Measurements from ENCODE around the gene KCND3. TPM values are rescaled to one million over a fixed set of nuclear protein-coding genes. Genes with fewer than 3 reads are reported as not detected.

KCND3 gene
- total RNA-seq, 4 donors from 2014 or later, result 4.8 to 11.1 (median 5.7) TPM

DNA sequence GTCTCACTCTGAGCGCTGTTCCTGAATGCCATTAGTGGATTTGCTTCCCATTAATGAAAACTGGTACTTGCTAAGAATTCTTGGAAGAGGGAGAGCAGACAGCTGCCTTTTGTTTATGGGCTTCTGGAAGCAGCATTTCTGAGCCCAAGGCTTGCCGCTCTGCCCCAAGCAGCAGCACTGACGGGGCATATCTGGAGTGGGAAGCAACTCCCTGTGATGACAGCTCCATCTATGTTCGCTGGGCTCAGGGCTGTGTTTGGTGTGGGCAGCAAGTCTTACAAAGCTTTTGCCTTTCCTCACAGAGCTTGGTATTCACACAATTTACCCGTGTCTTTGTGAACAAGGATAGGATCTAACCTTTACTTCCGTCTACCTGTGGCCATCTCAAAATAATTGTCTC is 161.5 kb downstream of the KCND3 start:
- TF ChIP-seq, protein P1, sequence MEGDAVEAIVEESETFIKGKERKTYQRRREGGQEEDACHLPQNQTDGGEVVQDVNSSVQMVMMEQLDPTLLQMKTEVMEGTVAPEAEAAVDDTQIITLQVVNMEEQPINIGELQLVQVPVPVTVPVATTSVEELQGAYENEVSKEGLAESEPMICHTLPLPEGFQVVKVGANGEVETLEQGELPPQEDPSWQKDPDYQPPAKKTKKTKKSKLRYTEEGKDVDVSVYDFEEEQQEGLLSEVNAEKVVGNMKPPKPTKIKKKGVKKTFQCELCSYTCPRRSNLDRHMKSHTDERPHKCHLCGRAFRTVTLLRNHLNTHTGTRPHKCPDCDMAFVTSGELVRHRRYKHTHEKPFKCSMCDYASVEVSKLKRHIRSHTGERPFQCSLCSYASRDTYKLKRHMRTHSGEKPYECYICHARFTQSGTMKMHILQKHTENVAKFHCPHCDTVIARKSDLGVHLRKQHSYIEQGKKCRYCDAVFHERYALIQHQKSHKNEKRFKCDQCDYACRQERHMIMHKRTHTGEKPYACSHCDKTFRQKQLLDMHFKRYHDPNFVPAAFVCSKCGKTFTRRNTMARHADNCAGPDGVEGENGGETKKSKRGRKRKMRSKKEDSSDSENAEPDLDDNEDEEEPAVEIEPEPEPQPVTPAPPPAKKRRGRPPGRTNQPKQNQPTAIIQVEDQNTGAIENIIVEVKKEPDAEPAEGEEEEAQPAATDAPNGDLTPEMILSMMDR (IDR thresholded peaks at IDR 0.05; ENCODE audit: low read depth), result no peak

DNA sequence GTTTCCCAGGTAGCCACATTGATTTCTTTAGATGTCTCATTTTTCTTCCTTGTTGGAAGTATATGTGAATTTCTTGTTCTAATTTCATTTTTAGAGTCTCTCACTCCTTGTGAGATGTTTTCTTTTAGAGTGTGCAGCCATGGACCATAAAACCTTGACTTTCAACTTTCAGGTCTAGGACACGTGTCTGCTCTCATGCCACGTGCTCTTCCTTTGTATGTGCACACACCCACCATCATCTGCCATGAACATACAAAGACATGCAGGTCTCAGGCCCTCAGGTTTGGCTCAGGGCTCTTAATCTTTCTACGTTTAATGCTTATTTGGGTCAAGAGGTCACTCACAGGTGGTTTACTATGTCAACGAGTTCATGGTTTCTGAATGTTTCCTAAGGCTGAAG is 163.2 kb downstream of the KCND3 start:
- TF ChIP-seq, protein P1 (IDR thresholded peaks at IDR 0.05; ENCODE audit: low read depth), result no peak

DNA sequence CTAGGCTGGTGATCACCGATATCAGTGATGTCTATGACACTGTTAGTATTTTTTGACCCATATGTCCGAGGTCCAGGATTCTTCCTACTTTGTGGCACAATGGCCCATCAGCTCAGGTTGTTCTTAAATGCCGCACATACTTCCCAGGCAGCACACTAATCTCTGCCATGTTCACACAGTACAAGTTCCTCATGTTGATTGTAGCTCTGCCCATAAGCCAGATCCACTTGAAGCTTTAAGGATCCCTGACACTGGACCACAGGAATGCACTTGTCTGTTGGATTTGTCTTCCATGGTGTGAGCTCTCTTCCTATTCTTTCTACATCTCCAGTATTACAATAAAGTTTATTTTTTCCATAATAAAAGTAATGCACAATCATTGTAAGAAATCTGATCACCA is 164.3 kb downstream of the KCND3 start:
- TF ChIP-seq, protein P1 (IDR thresholded peaks at IDR 0.05; ENCODE audit: low read depth), result no peak

DNA sequence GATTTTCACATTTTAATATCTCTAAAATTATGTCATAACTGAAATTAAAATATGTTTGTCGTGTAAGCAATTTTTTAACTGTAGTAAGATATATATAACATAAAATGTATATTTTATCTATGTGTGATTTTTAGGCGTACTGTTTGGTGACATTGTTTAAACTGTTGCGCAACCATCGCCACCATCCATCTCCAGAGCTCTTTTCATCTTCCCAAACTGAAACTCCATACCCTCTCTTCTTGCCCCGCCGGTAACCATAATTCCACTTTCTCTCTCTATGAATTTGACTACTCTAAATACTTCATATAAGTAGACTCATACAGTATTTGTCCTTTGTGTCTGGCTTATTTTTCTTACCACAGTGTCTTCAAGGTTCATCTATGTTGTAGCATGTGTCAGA is 167.3 kb downstream of the KCND3 start:
- TF ChIP-seq, protein P1 (IDR thresholded peaks at IDR 0.05; ENCODE audit: low read depth), result no peak

DNA sequence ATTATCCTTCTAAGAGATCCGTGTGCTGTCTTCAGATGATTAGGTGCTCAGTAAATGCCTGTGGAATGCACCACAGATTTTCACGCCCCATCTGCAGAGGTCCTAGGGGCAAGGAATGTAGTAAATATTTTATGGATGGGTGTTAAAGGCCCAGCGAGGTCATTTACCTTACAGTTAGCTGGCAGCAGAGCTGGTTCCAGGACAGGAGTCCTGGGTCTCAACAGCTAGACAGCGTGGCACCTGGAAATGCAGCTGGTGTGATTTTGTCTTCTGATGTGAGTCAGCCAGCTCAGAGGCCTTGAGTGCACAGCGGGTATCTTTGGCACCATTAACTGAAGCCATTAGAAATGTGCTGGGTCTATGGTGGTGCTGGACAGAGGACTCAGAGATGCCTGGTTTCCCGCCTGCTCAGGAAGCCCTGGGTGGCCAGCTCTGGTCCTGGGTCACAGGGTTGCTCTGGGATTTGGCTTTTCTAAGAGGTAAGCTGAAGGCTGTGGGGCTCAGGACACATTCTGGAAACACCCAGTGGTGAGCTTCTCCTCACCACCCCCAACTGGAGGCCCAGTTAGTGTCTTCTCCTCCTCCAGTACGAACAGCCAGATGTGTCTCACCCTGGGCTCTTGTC is 168.2 kb downstream of the KCND3 start:
- TF ChIP-seq, protein P1 (IDR thresholded peaks at IDR 0.05; ENCODE audit: low read depth), result no peak

DNA sequence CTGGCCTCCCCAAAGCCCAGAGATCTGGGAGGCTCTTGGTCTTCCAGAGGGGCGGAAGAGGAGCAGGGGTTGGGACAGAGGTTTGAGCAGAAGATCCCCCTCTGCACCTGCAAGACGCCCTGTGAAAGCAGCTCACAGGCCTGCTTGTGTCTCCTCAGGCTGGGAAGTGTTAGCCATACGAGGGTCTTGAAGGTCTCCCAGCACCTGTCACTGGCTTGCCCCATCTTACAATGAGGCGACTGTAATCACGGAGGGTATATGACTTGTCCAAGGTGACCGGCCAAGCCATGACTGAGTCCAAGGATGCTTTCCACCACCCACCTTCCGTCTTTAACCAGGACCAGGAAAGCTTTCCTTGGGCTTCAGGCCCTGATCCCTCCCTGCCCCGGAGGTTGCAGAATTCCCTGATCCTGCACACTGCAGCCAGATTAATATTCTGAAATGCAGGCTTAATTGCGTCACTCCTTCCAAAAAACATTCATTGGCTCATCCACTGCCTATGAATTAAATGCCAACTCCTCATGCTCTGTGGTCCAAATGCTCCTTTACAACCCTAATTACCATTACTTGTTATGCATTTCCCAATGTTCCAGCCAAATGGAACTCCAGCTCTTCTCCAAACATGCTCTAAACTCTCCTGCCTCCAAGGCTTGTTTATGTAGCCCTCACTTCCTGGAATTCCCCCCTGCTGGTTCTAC is 169.8 kb downstream of the KCND3 start:
- TF ChIP-seq, protein P1 (IDR thresholded peaks at IDR 0.05; ENCODE audit: low read depth), result no peak

DNA sequence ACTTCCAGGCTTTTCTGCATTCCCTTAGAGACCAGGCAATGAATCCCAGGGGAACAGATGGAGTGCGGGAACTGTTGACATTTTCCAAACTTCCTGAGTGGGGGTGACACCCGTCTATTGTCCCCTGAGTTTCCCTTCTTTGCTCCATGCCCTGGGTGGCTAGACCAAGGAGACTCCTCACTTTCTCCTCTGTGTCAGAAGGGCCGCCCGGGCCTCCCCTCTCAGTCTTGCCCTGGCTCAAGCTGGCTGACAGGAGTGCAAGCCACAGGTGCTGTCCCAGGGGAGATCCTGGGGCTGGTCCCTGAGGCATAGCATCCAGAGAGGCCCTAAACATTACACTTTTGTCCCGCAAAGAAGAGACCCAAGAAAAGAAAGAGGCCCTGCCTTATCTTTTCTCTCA is 170.9 kb downstream of the KCND3 start:
- TF ChIP-seq, protein P1 (IDR thresholded peaks at IDR 0.05; ENCODE audit: low read depth), result no peak
